K562 (cell line): ENCODE data around the gene RPS6KA6. TPM values are rescaled to one million over a fixed set of nuclear protein-coding genes. Genes with fewer than 3 reads are reported as not detected.

Source experiments
- ATAC-seq: fragments of 200-7000 bp; cut with Tn5 transposase; 3 replicates; pipeline ENCODE4 v1.9.1; 2020; ENCODE audit warnings: moderate library complexity
- BruUV-seq: library from RNA; stranded (reverse); fragments of 400-500 nt; replicated peaks from 2 replicates; lab custom pipeline; 2021; lab: Mats Ljungman, UMichigan
- CTCF ChIA-PET: fragments of 300-600 bp; formaldehyde crosslinking; extraction: SDS; loops from one replicate; lab custom pipeline; 2021; ENCODE audit warnings: low intra/inter-chr PET ratio; lab: Yijun Ruan, JAX
- POLR2A ChIA-PET: fragments of 300-600, 350-650 bp; sonication (Branson Sonifier 250); formaldehyde crosslinking; extraction: SDS; loops from one replicate; lab custom pipeline; 2021; ENCODE audit warnings: antibody characterized with exemption, inconsistent platforms; lab: Yijun Ruan, JAX
- DNase-seq, 4 experiments: peaks; one replicate each; pipeline versions ENCODE4 v3.0.0 to v3.0.0-alpha.2; 2011 to 2018; ENCODE audit warnings: low spot score in 3 of 4, mixed read lengths in 3 of 4; ENCODE audit errors: extremely low read depth in 1 of 4
- FAIRE-seq: peaks from 2 replicates; lab custom pipeline; 2011; peaks lifted over from hg19 to GRCh38; lab: Jason Lieb, UNC
- H2AFZ ChIP-seq: 2 replicates; pipeline ENCODE4 v1.6.0; 2011; ENCODE audit warnings: low read depth, low read length, control low read depth, inconsistent platforms
- H3K27ac ChIP-seq: fragments of 200-600 bp; 3 replicates; pipeline ENCODE4 v1.8.0; 2011; ENCODE audit warnings: low read depth, mild to moderate bottlenecking, control low read depth, inconsistent platforms, low read length, moderate library complexity, mixed read lengths; ENCODE audit errors: extremely low read depth
- H3K27me3 ChIP-seq, 2 experiments: fragments of 300-600 bp in 1 of 2; 2 replicates in 1 of 2; 3 replicates in 1 of 2; pipeline versions ENCODE4 v1.6.0 to v1.8.0; 2011; ENCODE audit warnings: inconsistent platforms in 2 of 2, low read length in 2 of 2, mild to moderate bottlenecking in 1 of 2, mixed read lengths in 1 of 2, moderate library complexity in 1 of 2; ENCODE audit not compliant: control insufficient read depth in 2 of 2, insufficient read depth in 2 of 2
- H3K36me3 ChIP-seq: fragments of 300-600 bp; 3 replicates; pipeline ENCODE4 v1.8.0; 2011; ENCODE audit warnings: mild to moderate bottlenecking, low read length, inconsistent platforms; ENCODE audit not compliant: control insufficient read depth, insufficient read depth
- H3K4me1 ChIP-seq, 2 experiments: fragments of 200-600 bp in 1 of 2; replicated peaks in 1 of 2; 2 replicates in 1 of 2; 3 replicates in 1 of 2; pipeline versions ENCODE4 v1.5.1 to v1.8.0; 2011; ENCODE audit warnings: inconsistent platforms in 2 of 2, low read length in 2 of 2, mild to moderate bottlenecking in 1 of 2, mixed read lengths in 1 of 2, moderate library complexity in 1 of 2; ENCODE audit not compliant: control insufficient read depth in 2 of 2, insufficient read depth in 2 of 2
- H3K4me2 ChIP-seq: 2 replicates; pipeline ENCODE4 v1.6.1; 2011; ENCODE audit warnings: low read length, control low read depth, inconsistent platforms, mixed read lengths; ENCODE audit not compliant: insufficient read depth
- H3K4me3 ChIP-seq: fragments of 200-600 bp; sonication (generic), shearing (Covaris generic); 2 replicates; pipeline ENCODE4 v1.5.1; 2016; ENCODE audit warnings: control low read depth, inconsistent platforms
- H3K79me2 ChIP-seq: fragments of 200-600 bp; 3 replicates; pipeline ENCODE4 v1.8.0; 2011; ENCODE audit warnings: low read length, inconsistent platforms; ENCODE audit not compliant: control insufficient read depth, insufficient read depth
- H3K9ac ChIP-seq, 2 experiments: 2 replicates each; pipeline versions ENCODE4 v1.6.0 to v1.6.1; 2011; ENCODE audit warnings: low read depth in 2 of 2, low read length in 2 of 2, control low read depth in 1 of 2, inconsistent platforms in 1 of 2, mild to moderate bottlenecking in 1 of 2, mixed read lengths in 1 of 2; ENCODE audit not compliant: insufficient read depth in 1 of 2
- H3K9me1 ChIP-seq: one replicate; pipeline ENCODE4 v1.6.0; 2011; ENCODE audit warnings: inconsistent platforms, mild to moderate bottlenecking, low read length, moderate library complexity; ENCODE audit not compliant: control insufficient read depth, insufficient read depth
- H3K9me3 ChIP-seq: replicated peaks from 2 replicates; pipeline ENCODE4 v1.5.1; 2011; ENCODE audit warnings: low read depth, low read length, inconsistent platforms; ENCODE audit not compliant: control insufficient read depth, insufficient read depth
- H4K20me1 ChIP-seq: replicated peaks from 2 replicates; pipeline ENCODE4 v1.6.1; 2011; ENCODE audit warnings: low read length, inconsistent platforms, mixed read lengths; ENCODE audit not compliant: control insufficient read depth, insufficient read depth
- ETS2 ChIP-seq: IDR thresholded peaks from 2 replicates; pipeline ENCODE4 v1.6.1; 2016; ENCODE audit warnings: borderline replicate concordance, missing genetic modification characterization, mild to moderate bottlenecking, moderate library complexity, missing compliant biosample characterization; ENCODE audit not compliant: poor library complexity, severe bottlenecking
- RAD21 ChIP-seq, 2 experiments: fragments of 250-450 bp in 1 of 2; fragments of 450-650 bp in 1 of 2; sonication (Bioruptor Pico) in 1 of 2; formaldehyde crosslinking in 1 of 2; IDR thresholded peaks in 1 of 2; conservative IDR thresholded peaks in 1 of 2; 2 replicates each; pipeline versions ENCODE4 v1.4.0 to v1.8.0; 2020 to 2022; ENCODE audit warnings: mild to moderate bottlenecking in 2 of 2, moderate library complexity in 1 of 2
- WGBS: fragments of 100-300 bp; shearing (Covaris generic); methylation state at CpG from one replicate; pipeline ENCODE4 v1.1.6; 2016; ENCODE audit warnings: low coverage, mixed read lengths; ENCODE audit not compliant: insufficient coverage; ENCODE audit errors: missing lambda C conversion rate; 5-methylcytosine and 5-hydroxymethylcytosine counted together
- in situ Hi-C: fragments of 300-500 bp; cut with MboI; formaldehyde crosslinking; loops from 4 replicates; pipeline ENCODE4 v1.15.0; 2018; ENCODE audit warnings: inconsistent platforms, mixed read lengths
- intact Hi-C: fragments of 100-400 bp; cut with micrococcal nuclease; formaldehyde crosslinking; loops from 2 replicates; pipeline ENCODE4 v1.14.2; 2022
- polyA plus RNA-seq, 8 experiments: library from polyadenylated mRNA; depleted of rRNA in 4 of 8; stranded (reverse) in 5 of 8; unstranded in 3 of 8; fragments of >200 nt; fragmentation: Nextera tagmentation in 2 of 8; fragmentation: Illumina TruSeq in 1 of 8; extraction: Ambion mirVana in 2 of 8; extraction: Trizol in 1 of 8; gene quantifications; 2 replicates each; pipeline versions ENCODE4 v1.2.1 to v1.2.3, GENCODE V29; 2011 to 2014; ENCODE audit warnings: inconsistent platforms in 1 of 8, missing spikeins in 1 of 8
- total RNA-seq, 7 experiments: library from RNA; depleted of rRNA in 6 of 7; stranded (reverse); fragments of >200 nt in 6 of 7; fragmentation: Illumina TruSeq in 2 of 7; extraction: Trizol in 2 of 7; gene quantifications; 2 replicates each; pipeline versions ENCODE4 v1.2.1 to v1.2.3, GENCODE V29; 2011 to 2021; ENCODE audit warnings: low replicate concordance in 1 of 7
- TF ChIP-seq, protein P1 (sequence below): fragments of 450-650 bp; conservative IDR thresholded peaks from 2 replicates; pipeline ENCODE4 v1.6.1; 2016; ENCODE audit warnings: missing genetic modification characterization, low read depth, mild to moderate bottlenecking, control low read depth, missing compliant biosample characterization
- TF ChIP-seq, protein P2 (sequence below), 3 experiments: IDR thresholded peaks in 2 of 3; conservative IDR thresholded peaks in 1 of 3; 2 replicates each; pipeline ENCODE4 v1.5.1; 2011 to 2012; ENCODE audit warnings: low read length in 3 of 3, mild to moderate bottlenecking in 3 of 3, control low read depth in 2 of 3, improper control_type of control experiment in 1 of 3, inconsistent platforms in 1 of 3, low read depth in 1 of 3, mixed read lengths in 1 of 3, moderate library complexity in 1 of 3; ENCODE audit not compliant: insufficient read depth in 2 of 3

The RPS6KA6 gene
- total and polyA plus RNA-seq, 9 of the 15 experiments (the other 6 are each of a cell fraction or from before 2014, with no cell fraction given), result 0.11 TPM; not detected in 8

DNA sequence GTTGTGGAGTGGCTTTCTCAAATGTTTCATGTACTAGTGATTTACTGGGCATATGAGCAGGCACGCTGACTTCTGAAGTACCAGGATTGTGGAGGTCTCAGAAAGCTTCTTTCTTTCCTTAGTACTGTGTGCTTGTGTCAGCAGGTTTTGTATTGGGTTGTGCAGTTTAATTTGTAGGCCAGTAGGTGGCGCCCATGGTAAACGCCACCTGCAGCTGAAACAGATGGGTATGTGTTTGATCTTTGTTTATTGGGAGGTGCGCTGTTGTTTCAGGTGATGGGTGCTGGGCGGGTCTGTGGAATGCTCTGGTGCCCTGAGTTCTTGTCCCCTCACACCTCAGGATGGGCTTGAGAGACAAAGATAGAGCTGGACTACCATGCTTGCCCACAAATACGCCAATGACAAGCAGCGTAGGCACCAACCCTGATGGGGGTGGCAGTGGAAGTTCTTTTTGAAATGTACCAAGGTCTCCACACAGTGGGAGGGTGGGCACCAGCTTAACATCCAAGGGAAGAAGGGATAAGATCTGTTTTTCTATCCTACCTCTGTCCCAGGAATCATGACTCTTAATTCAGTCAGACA, 141.5 kb downstream of the RPS6KA6 start:
- H3K9me1 ChIP-seq, result no peaks in the 10 kb centered on the region
- no peak overlapping the region for H3K27ac ChIP-seq
- no peaks in the 10 kb centered on the region for H3K9me3 ChIP-seq
- intact Hi-C loops (loop anchor here (10.0 kb wide), 1 partner anchor 1008 kb away; no protein-coding TSS in a partner anchor), in situ Hi-C loops (no loop called here)
- H2AFZ ChIP-seq, result no peak overlapping the region
- H3K27me3 ChIP-seq, result no peaks in the 10 kb centered on the region
- FAIRE-seq, result no peak
- ChIA-PET CTCF (no interaction called here), POLR2A (no interaction called here)
- no peak overlapping the region for H3K4me2 ChIP-seq
- no peaks in the 10 kb centered on the region for H3K36me3 ChIP-seq
- H3K4me1 ChIP-seq, result no peaks in the 10 kb centered on the region
- no peaks in the 10 kb centered on the region for H3K79me2 ChIP-seq
- BruUV-seq, result no TSS peak
- H4K20me1 ChIP-seq, result no peaks in the 10 kb centered on the region
- TF ChIP-seq ETS2 (tag), result no peak
- peak in 1 of 2 experiments; percentile 32; a peak in 3 of 4 replicates for TF ChIP-seq RAD21 (CRISPR knock-in tag; conservative IDR thresholded peaks at IDR 0.05 in 1 of 2, IDR thresholded peaks at IDR 0.05 in 1 of 2)
- TF ChIP-seq, protein P1, sequence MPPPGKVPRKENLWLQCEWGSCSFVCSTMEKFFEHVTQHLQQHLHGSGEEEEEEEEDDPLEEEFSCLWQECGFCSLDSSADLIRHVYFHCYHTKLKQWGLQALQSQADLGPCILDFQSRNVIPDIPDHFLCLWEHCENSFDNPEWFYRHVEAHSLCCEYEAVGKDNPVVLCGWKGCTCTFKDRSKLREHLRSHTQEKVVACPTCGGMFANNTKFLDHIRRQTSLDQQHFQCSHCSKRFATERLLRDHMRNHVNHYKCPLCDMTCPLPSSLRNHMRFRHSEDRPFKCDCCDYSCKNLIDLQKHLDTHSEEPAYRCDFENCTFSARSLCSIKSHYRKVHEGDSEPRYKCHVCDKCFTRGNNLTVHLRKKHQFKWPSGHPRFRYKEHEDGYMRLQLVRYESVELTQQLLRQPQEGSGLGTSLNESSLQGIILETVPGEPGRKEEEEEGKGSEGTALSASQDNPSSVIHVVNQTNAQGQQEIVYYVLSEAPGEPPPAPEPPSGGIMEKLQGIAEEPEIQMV, result no peak
- TF ChIP-seq, protein P2, sequence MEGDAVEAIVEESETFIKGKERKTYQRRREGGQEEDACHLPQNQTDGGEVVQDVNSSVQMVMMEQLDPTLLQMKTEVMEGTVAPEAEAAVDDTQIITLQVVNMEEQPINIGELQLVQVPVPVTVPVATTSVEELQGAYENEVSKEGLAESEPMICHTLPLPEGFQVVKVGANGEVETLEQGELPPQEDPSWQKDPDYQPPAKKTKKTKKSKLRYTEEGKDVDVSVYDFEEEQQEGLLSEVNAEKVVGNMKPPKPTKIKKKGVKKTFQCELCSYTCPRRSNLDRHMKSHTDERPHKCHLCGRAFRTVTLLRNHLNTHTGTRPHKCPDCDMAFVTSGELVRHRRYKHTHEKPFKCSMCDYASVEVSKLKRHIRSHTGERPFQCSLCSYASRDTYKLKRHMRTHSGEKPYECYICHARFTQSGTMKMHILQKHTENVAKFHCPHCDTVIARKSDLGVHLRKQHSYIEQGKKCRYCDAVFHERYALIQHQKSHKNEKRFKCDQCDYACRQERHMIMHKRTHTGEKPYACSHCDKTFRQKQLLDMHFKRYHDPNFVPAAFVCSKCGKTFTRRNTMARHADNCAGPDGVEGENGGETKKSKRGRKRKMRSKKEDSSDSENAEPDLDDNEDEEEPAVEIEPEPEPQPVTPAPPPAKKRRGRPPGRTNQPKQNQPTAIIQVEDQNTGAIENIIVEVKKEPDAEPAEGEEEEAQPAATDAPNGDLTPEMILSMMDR (IDR thresholded peaks at IDR 0.05 in 2 of 3, conservative IDR thresholded peaks at IDR 0.05 in 1 of 3; ENCODE audit: insufficient read depth in 2 of 3, low read depth in 1 of 3, low read length in 3 of 3), result peak; percentile 44 to 50 (median 50)
- WGBS, result 11% methylated on average over 6 of the region's 7 CpGs
- H3K4me3 ChIP-seq, result no peak overlapping the region
- no peak overlapping the region for H3K9ac ChIP-seq
- 0 out of 3 replicates have a peak, but pooled peaks have one; percentile 34 for ATAC-seq
- peak in 3 of 4 experiments; percentile 4 to 25 (median 9) for DNase-seq
